Measurements from ENCODE around the gene TRIP4. TPM values are rescaled to one million over a fixed set of nuclear protein-coding genes. Genes with fewer than 3 reads are reported as not detected.

The TRIP4 gene
- total and polyA plus RNA-seq, 7 experiments from 2014 or later = 16.5 to 31.5 (median 26.4) TPM

DNA sequence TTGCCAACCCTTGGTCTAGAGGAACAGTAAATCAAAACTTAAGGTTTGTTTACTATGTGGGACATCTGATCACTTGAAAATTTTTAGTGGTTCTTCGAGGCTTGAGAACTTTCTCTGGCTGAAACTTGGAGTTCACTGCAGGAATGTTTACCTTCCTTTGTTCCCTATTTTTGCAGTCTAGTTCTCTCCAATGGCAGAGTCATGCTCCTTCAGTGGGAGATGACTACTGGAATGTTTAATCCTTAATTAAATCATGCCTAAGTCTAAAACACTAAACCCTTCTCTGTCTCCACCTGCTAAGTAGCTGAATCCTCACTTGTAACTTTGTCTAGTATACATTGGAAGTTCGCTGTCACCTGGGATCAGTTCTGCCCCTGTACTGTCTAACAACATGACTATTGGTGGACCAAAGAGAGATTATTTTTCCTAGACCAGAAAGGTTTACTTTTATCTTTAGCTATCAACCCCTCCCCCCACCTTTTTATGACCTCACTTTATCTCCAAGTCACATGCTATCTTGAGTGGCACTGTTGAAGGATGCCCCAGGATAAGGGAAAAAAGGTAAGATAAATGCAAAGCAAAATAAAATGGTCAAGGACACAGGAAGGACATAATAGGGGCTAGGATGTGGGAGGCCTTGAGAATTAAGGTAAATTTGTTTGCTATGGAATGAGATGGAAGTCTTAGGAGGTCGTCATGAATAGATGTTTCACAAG, 71.6 kb downstream of the TRIP4 start:
- no peak for DNase-seq
- Mint-ChIP-seq H3K9me3 (no peaks in the 10 kb centered on the region), H3K4me1 (peaks cover 53 to 89% (median 81%) of the 10 kb centered on the region in 7 donors), H3K27ac (peak overlapping the region; percentile 62 to 92 (median 90)), H3K36me3 (peaks cover 0 to 11% (median 0%) of the 10 kb centered on the region in 5 donors), H3K4me3 (peak overlapping the region; percentile 84 to 96 (median 90)), H3K27me3 (no peaks in the 10 kb centered on the region)
- no peak overlapping the region for H3K4me3 ChIP-seq (ENCODE audit: low read length)
- H3K27me3 ChIP-seq (ENCODE audit: control insufficient read depth in 2 of 2, insufficient read depth in 2 of 2, low read length in 2 of 2) = no peaks in the 10 kb centered on the region
- H3K36me3 ChIP-seq (ENCODE audit: control insufficient read depth in 2 of 3, insufficient read depth in 3 of 3, low read length in 3 of 3) = no peaks in the 10 kb centered on the region
- H3K9me3 ChIP-seq (ENCODE audit: control insufficient read depth in 2 of 3, low read length in 3 of 3) = no peaks in the 10 kb centered on the region
- POLR2A ChIA-PET = interaction anchor here (0.6 to 1.8 kb wide), 8 partner anchors 9 to 530 kb away, joined by 3 to 12 read pairs (median 4); no protein-coding TSS in a partner anchor
- H3K4me1 ChIP-seq (ENCODE audit: control insufficient read depth in 2 of 2, insufficient read depth in 2 of 2, low read length in 2 of 2) = peaks cover 22 to 62% of the 10 kb centered on the region in 2 donors
- peak overlapping the region; percentile 70 for H3K27ac ChIP-seq (ENCODE audit: low read depth, low read length)
- CTCF ChIA-PET = interaction anchor here (0.7 to 1.9 kb wide), 4 partner anchors 32 to 228 kb away, joined by 3 to 6 read pairs (median 4); no protein-coding TSS in a partner anchor
- intact Hi-C loops (cut with micrococcal nuclease) = loop anchor here in 1 of 2 donors (2.0 kb wide), 1 partner anchor 14 kb away; no protein-coding TSS in a partner anchor
- no peak for ATAC-seq

DNA sequence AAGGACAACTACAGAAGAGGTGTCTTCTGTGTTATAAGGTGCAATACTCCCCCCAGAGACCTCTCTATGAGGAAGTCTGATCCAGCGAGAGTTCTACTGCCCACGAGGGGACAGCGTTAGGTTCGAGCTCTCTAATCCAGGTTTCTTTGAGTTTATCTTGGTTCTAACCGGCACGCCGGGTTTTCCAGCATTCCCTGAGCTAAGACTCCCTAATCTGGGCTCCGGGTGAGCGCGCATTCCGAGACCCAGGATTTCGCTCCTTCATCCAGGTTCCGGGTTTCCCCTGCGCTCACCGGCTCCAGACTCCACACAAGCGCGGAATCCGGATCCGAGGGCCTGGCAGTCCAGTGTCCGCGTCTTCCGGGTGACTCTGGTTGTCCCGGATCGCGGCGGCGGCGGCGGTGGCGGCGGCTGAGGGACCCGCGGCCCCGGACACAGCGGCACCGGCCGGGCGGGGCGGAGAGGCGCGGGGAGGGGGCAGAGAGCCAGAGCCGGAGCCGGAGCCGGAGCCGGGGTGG, 72.6 kb downstream of the TRIP4 start, which contains the start of gene ZNF609:
Gene ZNF609 (plus strand): TSS at position 373 of the 518 bp plus-strand sequence. CDS start 38,842 bp downstream, outside the sequence.
- CTCF ChIA-PET = interaction anchor here (0.7 to 1.9 kb wide), 5 partner anchors 33 to 194 kb away, joined by 3 to 6 read pairs (median 5); no protein-coding TSS in a partner anchor

DNA sequence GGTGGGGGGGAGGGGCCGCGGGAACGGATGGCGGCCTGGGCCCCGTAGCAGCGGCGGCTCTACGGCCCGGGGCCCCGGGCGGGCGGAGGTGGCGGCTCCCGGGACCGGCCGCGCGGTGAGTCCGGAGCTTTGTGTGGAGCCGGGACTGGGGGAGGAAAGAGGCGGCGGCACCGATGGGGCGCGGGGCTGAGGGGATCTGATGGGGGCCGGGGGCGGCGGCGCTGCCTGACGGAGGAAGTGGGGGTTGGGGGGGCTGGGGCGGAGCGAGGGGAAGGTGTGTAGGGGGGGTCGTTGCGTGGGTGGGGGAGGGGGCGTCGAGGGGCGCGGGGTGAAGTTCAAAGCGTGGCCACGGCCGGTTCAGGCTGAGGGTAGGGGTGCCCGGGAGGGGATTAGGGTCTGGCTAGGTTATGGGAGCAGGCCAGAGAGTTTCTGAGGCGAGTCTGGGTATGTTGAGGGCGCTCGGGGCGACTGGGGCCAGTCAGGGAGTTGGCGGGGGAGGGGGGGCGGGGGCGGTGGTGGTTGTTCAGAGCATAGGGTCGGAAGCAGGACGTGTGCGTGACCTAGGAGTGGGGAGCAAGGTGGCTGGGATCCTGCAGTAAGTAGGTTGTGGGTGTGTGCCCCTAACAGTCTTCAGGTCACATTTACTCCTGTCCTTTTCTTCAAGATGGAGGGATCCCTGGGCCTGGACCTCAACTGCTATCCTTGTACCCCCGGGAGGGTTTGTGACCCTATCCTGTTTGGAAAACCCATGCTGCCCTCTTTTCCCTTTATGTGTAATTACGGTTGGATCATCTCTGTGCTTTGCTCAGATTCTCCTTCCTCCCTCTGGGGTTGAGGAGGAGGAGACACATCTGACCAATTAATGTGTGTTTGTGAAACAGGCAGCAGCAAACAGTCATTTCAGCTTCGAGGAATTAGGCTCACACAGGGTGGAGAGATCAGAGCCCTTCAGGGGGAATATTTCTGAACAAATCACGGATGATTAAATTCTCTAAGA, 73.4 kb downstream of the TRIP4 start:
- H3K27ac Mint-ChIP-seq = peak overlapping the region; percentile 87 to 97 (median 92)

More for the DNA sequence above, 72.6 kb downstream of the TRIP4 start, which contains the start of gene ZNF609:
- H3K36me3 Mint-ChIP-seq = peaks cover 0 to 13% (median 6%) of the 10 kb centered on the region in 5 donors
- Histone ChIP-seq H3K36me3 (ENCODE audit: control insufficient read depth in 2 of 3, insufficient read depth in 3 of 3, low read length in 3 of 3) (no peaks in the 10 kb centered on the region), H3K27me3 (ENCODE audit: control insufficient read depth in 2 of 2, insufficient read depth in 2 of 2, low read length in 2 of 2) (no peaks in the 10 kb centered on the region), H3K27ac (ENCODE audit: low read depth, low read length) (peak within 1 kb of the TSS; percentile 70), H3K9me3 (ENCODE audit: control insufficient read depth in 2 of 3, low read length in 3 of 3) (no peaks in the 10 kb centered on the region), H3K4me3 (ENCODE audit: low read length) (peak within 1 kb of the TSS; percentile 88), H3K4me1 (ENCODE audit: control insufficient read depth in 2 of 2, insufficient read depth in 2 of 2, low read length in 2 of 2) (peaks cover 22 to 69% of the 10 kb centered on the region in 2 donors)
- H3K27ac Mint-ChIP-seq = peak within 1 kb of the TSS; percentile 89 to 97 (median 92)
- intact Hi-C loops (cut with micrococcal nuclease) = loop anchor here (1.0 to 5.0 kb wide), 9 partner anchors 12 to 243 kb away; partner anchors contain the start of gene PCLAF (in 1 of the 2)
- POLR2A ChIA-PET = interaction anchor here (0.6 to 1.8 kb wide), 12 partner anchors 8 to 1059 kb away, joined by 3 to 12 read pairs (median 4); partner anchors contain the start of gene PIF1
- H3K4me1 Mint-ChIP-seq = peaks cover 61 to 91% (median 88%) of the 10 kb centered on the region in 7 donors
- no peaks in the 10 kb centered on the region for H3K9me3 Mint-ChIP-seq
- DNase-seq (peak; percentile 75 to 97 (median 85)), ATAC-seq (peak; percentile 89)
- H3K27me3 Mint-ChIP-seq = no peaks in the 10 kb centered on the region
- H3K4me3 Mint-ChIP-seq = peak within 1 kb of the TSS; percentile 90 to 98 (median 94)

DNA sequence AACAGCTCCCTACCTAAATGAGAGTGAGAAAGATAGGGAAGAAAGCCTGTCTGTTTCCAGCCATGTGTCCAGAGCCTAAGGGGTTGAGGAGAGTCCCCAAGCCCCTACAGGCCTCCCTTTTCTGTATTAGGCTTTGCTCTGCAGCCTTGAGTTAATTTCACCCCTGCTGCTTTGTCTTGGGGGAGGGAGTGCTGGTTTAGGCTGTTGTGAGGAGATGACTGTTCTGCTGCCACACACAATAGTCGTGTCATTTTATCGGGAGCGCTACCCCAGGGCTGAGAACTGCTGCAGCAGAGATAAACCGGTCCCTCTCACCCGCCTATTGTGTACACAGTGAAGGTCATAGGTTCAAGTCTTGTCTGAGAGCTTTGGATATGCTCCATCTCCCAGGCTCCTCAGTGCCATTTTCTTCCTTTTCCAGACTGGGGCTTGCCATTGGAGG, 74.1 kb downstream of the TRIP4 start:
- peaks cover 26 to 61% of the 10 kb centered on the region in 2 donors for H3K4me1 ChIP-seq (ENCODE audit: control insufficient read depth in 2 of 2, insufficient read depth in 2 of 2, low read length in 2 of 2)
- POLR2A ChIA-PET = interaction anchor here (0.5 to 2.2 kb wide), 9 partner anchors 10 to 190 kb away, joined by 3 to 9 read pairs (median 3); no protein-coding TSS in a partner anchor
- ATAC-seq = peak; percentile 8

More for the DNA sequence above, 73.4 kb downstream of the TRIP4 start:
- peak overlapping the region; percentile 70 for H3K27ac ChIP-seq (ENCODE audit: low read depth, low read length)
- H3K36me3 Mint-ChIP-seq = peaks cover 0 to 11% (median 6%) of the 10 kb centered on the region in 5 donors
- no peaks in the 10 kb centered on the region for H3K36me3 ChIP-seq (ENCODE audit: control insufficient read depth in 2 of 3, insufficient read depth in 3 of 3, low read length in 3 of 3)
- H3K4me3 Mint-ChIP-seq = peak overlapping the region; percentile 90 to 98 (median 94)
- no peaks in the 10 kb centered on the region for H3K9me3 Mint-ChIP-seq
- ChIA-PET CTCF (interaction anchor here (0.6 to 1.9 kb wide), 5 partner anchors 33 to 272 kb away, joined by 3 to 6 read pairs (median 5); no protein-coding TSS in a partner anchor), POLR2A (interaction anchor here (0.6 to 2.2 kb wide), 12 partner anchors 9 to 1058 kb away, joined by 3 to 12 read pairs (median 4); no protein-coding TSS in a partner anchor)
- peaks cover 22 to 61% of the 10 kb centered on the region in 2 donors for H3K4me1 ChIP-seq (ENCODE audit: control insufficient read depth in 2 of 2, insufficient read depth in 2 of 2, low read length in 2 of 2)
- no peaks in the 10 kb centered on the region for H3K27me3 ChIP-seq (ENCODE audit: control insufficient read depth in 2 of 2, insufficient read depth in 2 of 2, low read length in 2 of 2)
- DNase-seq (peak in 8 of 9 donors; percentile 27 to 51 (median 40)), ATAC-seq (peak; percentile 58)
- H3K27me3 Mint-ChIP-seq = no peaks in the 10 kb centered on the region
- peak overlapping the region; percentile 88 for H3K4me3 ChIP-seq (ENCODE audit: low read length)
- intact Hi-C loops (cut with micrococcal nuclease) = loop anchor here (1.0 to 5.0 kb wide), 10 partner anchors 13 to 298 kb away; partner anchors contain the start of genes PCLAF (in 1 of the 2) and PPIB (in 1 of the 2)
- no peaks in the 10 kb centered on the region for H3K9me3 ChIP-seq (ENCODE audit: control insufficient read depth in 2 of 3, low read length in 3 of 3)
- peaks cover 57 to 91% (median 86%) of the 10 kb centered on the region in 7 donors for H3K4me1 Mint-ChIP-seq

DNA sequence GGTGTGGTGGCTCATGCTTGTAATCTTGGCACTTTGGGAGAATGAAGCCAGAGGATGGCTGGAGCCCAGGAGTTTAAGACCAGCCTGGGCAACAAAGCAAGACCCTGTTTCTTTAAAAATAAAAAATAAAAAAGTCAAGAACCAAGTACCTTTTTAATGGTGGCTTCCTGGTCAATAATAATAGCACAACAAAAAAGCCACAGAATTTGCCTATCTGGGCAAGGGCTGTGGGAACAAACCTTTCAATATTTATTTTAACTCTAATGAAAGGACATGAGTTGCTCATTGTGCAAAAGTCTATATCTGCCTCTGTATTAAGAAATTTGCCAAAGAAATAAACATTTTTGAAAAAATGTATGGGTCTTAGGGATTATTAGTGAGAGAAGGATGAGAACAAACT, 74.9 kb downstream of the TRIP4 start:
- DNase-seq = no peak
- Histone ChIP-seq H3K27ac (ENCODE audit: low read depth, low read length) (peak overlapping the region; percentile 8), H3K4me1 (ENCODE audit: control insufficient read depth in 2 of 2, insufficient read depth in 2 of 2, low read length in 2 of 2) (peaks cover 26 to 58% of the 10 kb centered on the region in 2 donors), H3K4me3 (ENCODE audit: low read length) (peak overlapping the region; percentile 88), H3K36me3 (ENCODE audit: control insufficient read depth in 2 of 3, insufficient read depth in 3 of 3, low read length in 3 of 3) (no peaks in the 10 kb centered on the region), H3K9me3 (ENCODE audit: control insufficient read depth in 2 of 3, low read length in 3 of 3) (no peaks in the 10 kb centered on the region), H3K27me3 (ENCODE audit: control insufficient read depth in 2 of 2, insufficient read depth in 2 of 2, low read length in 2 of 2) (no peaks in the 10 kb centered on the region)
- CTCF ChIA-PET = interaction anchor here (1.9 kb wide), 1 partner anchor 35 kb away, joined by 5 read pairs; no protein-coding TSS in a partner anchor
- Mint-ChIP-seq H3K4me1 (peaks cover 60 to 91% (median 85%) of the 10 kb centered on the region in 7 donors), H3K9me3 (no peaks in the 10 kb centered on the region), H3K4me3 (peak overlapping the region; percentile 90 to 98 (median 94)), H3K27me3 (no peaks in the 10 kb centered on the region), H3K27ac (peak overlapping the region in 8 of 9 donors; percentile 87 to 97 (median 92)), H3K36me3 (peaks cover 0 to 11% (median 7%) of the 10 kb centered on the region in 5 donors)
- intact Hi-C loops (cut with micrococcal nuclease) = loop anchor here (5.0 kb wide), 3 partner anchors 40 to 170 kb away; no protein-coding TSS in a partner anchor
- POLR2A ChIA-PET = interaction anchor here (0.5 to 2.2 kb wide), 6 partner anchors 11 to 182 kb away, joined by 3 to 9 read pairs (median 4); no protein-coding TSS in a partner anchor
- no peak for ATAC-seq

More for the DNA sequence above, 74.1 kb downstream of the TRIP4 start:
- Mint-ChIP-seq H3K4me1 (peaks cover 59 to 91% (median 86%) of the 10 kb centered on the region in 7 donors), H3K27me3 (no peaks in the 10 kb centered on the region), H3K4me3 (peak overlapping the region; percentile 90 to 98 (median 94)), H3K36me3 (peaks cover 0 to 8% (median 6%) of the 10 kb centered on the region in 5 donors), H3K27ac (peak overlapping the region; percentile 87 to 97 (median 92)), H3K9me3 (no peaks in the 10 kb centered on the region)
- Histone ChIP-seq H3K27me3 (ENCODE audit: control insufficient read depth in 2 of 2, insufficient read depth in 2 of 2, low read length in 2 of 2) (no peaks in the 10 kb centered on the region), H3K4me3 (ENCODE audit: low read length) (peak overlapping the region; percentile 88), H3K27ac (ENCODE audit: low read depth, low read length) (peak overlapping the region; percentile 70), H3K36me3 (ENCODE audit: control insufficient read depth in 2 of 3, insufficient read depth in 3 of 3, low read length in 3 of 3) (no peaks in the 10 kb centered on the region), H3K9me3 (ENCODE audit: control insufficient read depth in 2 of 3, low read length in 3 of 3) (no peaks in the 10 kb centered on the region)
- CTCF ChIA-PET = interaction anchor here (0.6 to 1.9 kb wide), 3 partner anchors 34 to 272 kb away, joined by 3 to 6 read pairs (median 5); no protein-coding TSS in a partner anchor
- DNase-seq = peak in 2 of 9 donors; percentile 16 to 32
- intact Hi-C loops (cut with micrococcal nuclease) = loop anchor here (1.0 to 5.0 kb wide), 8 partner anchors 15 to 298 kb away; partner anchors contain the start of genes PCLAF (in 1 of the 2) and PPIB (in 1 of the 2)
